ENCODE data around the gene ATG2A.

Gene ATG2A

GRCh38 chr11:64916775-64917662 lies at the start of gene ATG2A:
Gene ATG2A, minus strand, starts transcription at chr11:64917209. Its CDS starts 74 bp downstream, at chr11:64917135.
- peak; percentile 99 for DNase-seq

- no peak for DNase-seq
These were observed 46.1 kb upstream of the ATG2A start for GRCh38 chr11:64963072-64963631.

- no peak for DNase-seq
These were observed 43.7 kb upstream of the ATG2A start for GRCh38 chr11:64960719-64961118.

GRCh38 chr11:64959498-64959897 lies 42.5 kb upstream of the ATG2A start:
- no peak for DNase-seq

GRCh38 chr11:64954201-64954600 lies 37.2 kb upstream of the ATG2A start:
- no peak for DNase-seq

GRCh38 chr11:64951529-64951928 lies 34.5 kb upstream of the ATG2A start:
- no peak for DNase-seq

GRCh38 chr11:64947208-64947814 lies 30.3 kb upstream of the ATG2A start:
- peak; percentile 51 for DNase-seq

- no peak for DNase-seq
These were observed 19.5 kb upstream of the ATG2A start for GRCh38 chr11:64936539-64936938.

- DNase-seq: no peak
These were observed 18.5 kb upstream of the ATG2A start, which contains the start of gene GPHA2 for GRCh38 chr11:64935359-64936081. Gene GPHA2, minus strand, starts transcription at chr11:64935893. Its CDS starts 433 bp downstream, at chr11:64935460.

- no peak for DNase-seq
These were observed 17.8 kb upstream of the ATG2A start for GRCh38 chr11:64934682-64935358.

- no peak for DNase-seq
These were observed 17.1 kb upstream of the ATG2A start for GRCh38 chr11:64933935-64934681.

GRCh38 chr11:64933213-64933934 lies 16.4 kb upstream of the ATG2A start:
- DNase-seq: no peak

- no peak for DNase-seq
These were observed 15.3 kb upstream of the ATG2A start for GRCh38 chr11:64932324-64932723.

- no peak for DNase-seq
These were observed 14.3 kb upstream of the ATG2A start for GRCh38 chr11:64931290-64931689.

- DNase-seq: no peak
These were observed 13.3 kb upstream of the ATG2A start for GRCh38 chr11:64930340-64930739.

- DNase-seq: no peak
These were observed 12.6 kb upstream of the ATG2A start for GRCh38 chr11:64929625-64930024.

GRCh38 chr11:64928957-64929356 lies 11.9 kb upstream of the ATG2A start:
- no peak for DNase-seq

- no peak for DNase-seq
These were observed 9.7 kb upstream of the ATG2A start for GRCh38 chr11:64926689-64927088.

- no peak for DNase-seq
These were observed 8.8 kb upstream of the ATG2A start for GRCh38 chr11:64925536-64926436.

- no peak for DNase-seq
These were observed 7.9 kb upstream of the ATG2A start for GRCh38 chr11:64924910-64925284.
